Activated gamma-delta T cell (primary cell): ENCODE measurements around the gene C1QC.

Experiments
- DNase-seq: peaks from one replicate; lab custom pipeline; 2025; lab: John Stamatoyannopoulos, UW

C1QC gene

DNA sequence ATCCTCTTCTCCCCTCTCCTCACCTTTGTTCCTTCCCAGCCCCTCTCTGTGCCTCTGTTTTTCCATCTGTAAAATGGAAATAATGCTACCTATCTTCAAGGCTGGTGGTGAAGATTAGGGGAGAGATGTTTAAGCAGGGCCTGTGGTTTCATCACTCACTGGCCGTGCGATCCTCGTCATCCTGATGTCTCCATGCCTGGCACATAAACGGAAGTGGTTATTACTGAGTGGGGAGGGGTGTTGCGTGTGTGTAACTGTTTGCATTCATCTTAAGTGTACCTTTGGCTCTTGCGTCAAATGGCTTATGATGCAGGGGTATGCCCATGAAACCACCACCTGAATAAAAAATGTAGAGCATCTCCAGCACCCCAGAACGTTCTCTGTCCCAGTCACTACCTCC, 24.2 kb upstream of the C1QC start:
- no peak for DNase-seq

DNA sequence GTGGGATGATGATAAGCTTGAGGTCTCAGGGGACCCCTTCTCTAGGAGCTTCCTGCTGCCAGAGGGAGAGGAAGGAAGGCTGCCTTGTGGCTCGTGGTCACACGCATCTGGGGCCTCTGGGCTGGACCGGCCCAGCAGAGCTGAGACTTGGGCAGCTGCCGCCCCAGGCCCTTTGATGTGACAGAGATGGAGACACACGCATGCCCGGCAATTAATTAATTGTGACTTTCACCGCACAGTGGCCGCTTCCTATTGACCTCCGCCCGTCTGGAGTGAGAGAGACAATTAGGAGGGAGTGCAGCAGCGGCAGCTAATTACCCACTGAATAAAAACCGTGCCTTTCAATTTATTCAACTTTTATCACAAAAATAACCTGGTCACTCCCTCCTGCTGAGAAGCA, 23.6 kb upstream of the C1QC start:
- DNase-seq, result no peak

DNA sequence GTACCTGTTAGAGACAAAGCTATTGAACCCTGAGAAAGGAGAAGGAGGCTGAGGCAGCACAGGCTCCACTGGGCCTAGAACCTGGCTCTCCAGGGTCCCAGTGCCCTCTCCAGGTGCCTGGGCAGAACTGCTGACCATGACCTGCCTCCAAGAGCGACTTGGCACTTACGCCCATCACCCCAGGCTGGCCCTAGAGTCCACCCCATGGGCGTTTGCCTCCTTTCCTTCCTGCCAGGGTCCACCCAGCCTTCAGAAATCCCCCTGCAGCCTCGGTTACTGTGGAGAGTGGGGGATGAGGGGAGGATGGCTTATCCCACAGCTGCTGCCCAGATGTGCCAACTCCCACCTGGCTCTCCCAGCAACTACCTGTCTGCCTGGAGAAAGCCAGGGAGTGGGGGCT, 21.7 kb upstream of the C1QC start:
- DNase-seq, result no peak

DNA sequence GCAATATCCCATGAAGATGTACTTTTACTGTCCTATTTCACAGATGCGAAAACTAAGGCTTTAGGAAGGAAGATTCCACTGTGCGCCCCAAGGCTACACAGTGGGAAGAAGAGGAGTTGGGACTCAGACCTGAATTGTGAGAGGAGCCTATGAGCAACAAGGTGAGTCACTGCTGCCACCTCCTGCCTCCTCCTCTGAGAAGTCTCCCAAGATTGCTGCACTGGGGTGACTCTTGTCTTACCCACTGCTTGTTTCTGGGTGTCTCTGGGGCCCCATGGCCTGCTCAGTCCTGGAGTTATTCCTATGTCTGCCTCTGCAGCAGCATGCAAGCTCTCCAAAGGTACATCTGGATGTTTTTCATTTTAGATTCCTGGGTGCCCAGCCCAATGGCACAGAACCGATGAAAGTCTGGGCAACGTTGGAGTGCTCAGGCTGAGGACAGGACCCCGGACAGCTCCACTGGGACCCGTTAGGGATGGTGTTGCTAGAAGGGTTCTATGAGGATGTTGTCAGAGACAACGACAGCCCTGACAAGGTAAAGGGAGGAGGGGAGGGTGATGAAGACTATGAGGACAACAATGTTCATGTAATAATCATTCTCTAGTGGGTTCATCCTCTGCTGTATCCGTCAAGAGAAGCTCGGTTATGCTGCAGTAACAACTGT, 18.0 kb upstream of the C1QC start:
- no peak for DNase-seq

DNA sequence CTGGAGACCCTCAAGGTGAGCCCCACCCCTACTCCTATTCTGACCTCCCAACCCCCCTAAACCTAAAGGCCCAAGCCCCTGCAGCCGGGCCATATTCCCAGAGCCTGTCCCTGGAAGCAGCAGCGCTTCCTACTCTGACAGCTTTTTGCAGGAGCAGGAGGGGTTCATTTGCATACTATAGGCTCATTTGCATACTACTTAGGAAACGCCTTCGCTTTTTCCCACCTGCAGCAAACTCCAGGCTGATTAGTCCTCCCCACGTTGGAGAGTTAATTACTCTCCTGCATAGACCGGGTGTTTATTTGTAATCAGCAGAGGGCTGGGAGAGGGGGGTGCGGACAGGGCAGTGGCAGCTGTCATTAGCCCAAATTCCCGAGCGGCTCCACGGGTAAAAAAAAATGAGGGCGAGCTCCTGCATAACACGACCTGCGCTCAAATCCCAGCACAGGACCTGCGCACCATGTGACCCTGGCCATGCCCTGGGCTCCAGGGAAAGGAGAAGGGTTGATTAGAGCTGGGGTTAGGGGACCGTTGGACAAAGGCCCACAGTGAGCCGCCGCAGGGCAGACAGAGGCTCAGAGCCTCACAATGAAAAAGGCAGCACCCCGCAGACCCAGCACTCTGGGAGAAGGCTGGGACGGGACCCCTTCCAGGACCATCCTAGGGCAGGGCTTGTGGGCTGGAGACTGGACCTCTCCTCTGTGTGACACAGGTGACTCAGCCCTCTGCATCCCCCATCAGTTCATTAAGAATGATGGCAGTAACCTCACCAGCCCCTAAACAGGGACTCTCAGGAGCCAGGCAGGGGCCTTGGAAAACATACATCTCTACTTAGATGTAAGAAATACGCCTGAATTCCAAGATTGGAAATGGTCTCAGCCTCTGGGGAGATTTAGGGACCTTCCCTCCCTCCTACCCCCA, 16.9 kb upstream of the C1QC start:
- no peak for DNase-seq

DNA sequence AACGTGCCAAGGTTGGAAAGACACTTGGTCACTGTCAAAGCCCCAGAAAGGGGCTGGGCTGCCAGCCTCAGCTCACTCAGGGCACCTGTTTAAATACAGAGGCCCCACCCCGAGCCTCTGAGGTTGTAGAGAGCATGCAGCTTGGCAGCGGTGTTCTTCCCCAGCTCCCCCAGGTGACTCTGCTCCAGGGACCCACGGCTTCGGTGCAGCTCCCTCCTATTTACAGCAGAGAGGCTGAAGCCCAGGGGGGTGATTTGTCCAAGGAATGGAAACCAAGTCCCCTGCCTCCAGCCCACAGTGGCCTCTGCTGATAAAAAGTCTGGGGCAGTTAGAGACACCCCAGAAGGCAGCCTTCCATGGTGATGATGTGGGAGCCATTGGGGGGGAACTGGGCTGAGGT, 16.1 kb upstream of the C1QC start:
- DNase-seq, result no peak

DNA sequence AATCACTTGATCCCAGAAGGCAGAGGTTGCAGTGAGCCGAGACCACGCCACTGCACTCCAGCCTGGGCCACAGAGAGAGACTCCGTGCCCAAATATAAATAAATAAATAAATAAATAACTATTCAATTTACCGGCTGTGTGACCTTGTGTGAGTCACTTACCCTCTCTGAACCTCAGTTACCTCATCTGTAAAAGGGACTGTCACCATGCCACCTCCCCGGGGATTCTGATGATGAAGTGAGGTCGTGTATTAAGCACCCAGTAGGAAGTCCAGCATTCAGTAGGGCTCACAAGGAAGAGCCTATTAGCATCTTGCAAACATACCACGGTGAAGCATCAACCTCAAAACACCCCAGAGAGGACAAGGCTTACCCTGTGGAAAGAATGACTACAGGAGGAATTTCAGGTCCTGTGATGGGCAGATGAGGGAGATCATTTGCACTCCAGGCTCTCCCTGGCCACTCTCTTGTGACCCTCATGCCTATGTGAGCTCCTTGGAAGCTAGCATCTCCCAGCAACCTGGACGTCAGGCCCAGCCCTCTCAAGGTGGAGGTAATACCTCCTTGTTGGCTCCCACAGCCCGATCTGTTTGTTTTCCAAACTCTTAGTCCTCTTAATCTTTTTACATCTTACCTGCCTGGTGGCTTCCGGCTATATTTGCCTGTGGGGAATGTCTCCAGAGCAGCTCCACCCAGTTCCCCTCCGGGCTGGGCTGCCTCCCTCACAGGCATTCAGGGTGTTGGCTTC, 14.6 kb upstream of the C1QC start:
- no peak for DNase-seq

DNA sequence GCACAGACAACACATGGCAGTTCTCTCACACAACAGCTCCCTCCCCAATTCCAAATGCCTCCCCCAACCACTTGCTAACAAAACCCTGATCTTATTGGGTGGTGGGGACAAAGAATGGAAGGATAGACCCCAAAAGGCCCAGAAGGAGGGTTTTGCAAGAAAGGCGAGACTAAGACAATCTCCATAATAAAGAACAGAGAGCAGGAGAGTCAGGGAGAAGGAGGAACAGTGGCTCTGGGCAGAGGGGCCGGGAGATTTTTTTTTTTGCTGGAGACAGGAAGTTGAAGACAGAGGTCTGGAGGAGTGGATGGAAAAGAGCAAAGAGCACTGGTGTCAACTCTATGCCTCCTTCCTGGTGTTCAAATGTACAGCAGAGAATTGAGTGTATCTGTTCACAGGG, 13.5 kb upstream of the C1QC start:
- DNase-seq, result no peak

DNA sequence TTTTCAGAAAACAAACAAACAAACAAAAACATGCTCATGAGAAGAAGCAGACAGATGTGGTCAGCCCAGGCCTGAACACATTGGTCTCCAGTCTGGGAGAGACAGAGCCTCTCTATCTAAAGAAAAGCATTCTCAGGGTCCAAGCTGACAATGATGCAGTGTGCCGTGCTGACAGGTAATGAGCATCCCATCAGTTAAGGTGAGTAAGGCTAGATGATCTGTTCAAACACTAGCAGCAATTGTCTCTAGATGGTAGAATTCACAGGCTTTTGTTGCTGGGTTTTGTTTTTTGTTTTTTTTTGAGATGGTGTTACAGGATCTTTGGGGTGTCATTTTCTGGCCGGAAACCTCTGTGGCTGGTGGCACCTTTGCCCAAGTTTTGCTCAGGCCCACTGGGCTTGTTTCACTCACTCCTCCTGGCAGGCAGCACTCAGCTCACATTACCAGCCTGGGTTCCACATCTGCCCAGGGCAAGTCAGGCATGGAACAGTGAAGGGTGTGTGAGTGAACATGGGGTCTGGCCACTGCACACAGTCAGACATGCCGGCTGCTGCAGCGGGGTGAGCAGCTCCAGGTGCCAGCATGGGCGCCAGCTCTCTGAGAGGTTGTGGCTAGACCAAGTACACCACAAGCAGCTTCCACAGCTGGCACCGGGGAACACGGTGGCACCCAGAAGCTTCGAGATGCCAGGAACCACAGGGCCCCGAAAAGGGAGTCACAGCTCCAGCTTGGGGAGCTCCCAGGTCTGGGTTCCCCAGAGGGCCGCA, 9.6 kb upstream of the C1QC start:
- no peak for DNase-seq

DNA sequence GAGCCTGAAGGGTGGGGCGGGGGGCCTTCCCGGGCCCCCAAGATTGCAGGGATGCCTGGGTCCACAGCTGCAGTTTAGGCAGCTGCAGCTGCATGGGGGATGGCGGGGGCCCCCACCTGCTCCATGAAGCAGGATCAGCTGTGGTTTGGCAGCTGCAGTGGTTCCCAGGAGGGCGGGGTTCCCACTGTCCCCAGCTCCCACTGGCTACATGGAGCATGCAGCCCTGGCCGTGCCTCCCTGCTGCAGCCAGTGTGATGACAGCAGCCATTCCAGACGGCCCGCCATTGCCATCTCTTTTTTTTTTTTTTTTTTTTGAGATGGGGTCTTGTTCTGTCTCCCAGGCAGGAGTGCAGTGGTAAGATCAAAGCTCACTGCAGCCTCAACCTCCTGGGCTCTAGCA, 8.0 kb upstream of the C1QC start:
- DNase-seq, result no peak

DNA sequence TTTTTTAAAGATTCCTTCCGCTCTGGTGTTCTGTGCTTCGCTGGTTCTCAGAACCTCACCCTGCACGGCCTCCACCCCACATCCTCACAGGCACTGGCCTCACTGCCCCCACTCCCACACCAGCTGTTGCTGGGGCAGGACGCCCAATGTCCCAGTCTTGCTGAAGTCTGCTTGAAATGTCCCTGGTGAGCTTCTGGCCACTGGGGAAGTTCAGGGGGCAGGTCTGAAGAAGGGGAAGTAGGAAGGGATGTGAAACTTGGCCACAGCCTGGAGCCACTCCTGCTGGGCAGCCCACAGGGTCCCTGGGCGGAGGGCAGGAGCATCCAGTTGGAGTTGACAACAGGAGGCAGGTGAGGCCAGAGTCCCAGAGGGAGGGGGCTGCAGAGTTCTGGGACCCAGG, 7.1 kb upstream of the C1QC start, which contains the start of gene C1QA:
TSS of gene C1QA (plus strand) at position 276 of the 400 bp plus-strand sequence. CDS start 989 bp downstream, outside the sequence.
- DNase-seq, result no peak

DNA sequence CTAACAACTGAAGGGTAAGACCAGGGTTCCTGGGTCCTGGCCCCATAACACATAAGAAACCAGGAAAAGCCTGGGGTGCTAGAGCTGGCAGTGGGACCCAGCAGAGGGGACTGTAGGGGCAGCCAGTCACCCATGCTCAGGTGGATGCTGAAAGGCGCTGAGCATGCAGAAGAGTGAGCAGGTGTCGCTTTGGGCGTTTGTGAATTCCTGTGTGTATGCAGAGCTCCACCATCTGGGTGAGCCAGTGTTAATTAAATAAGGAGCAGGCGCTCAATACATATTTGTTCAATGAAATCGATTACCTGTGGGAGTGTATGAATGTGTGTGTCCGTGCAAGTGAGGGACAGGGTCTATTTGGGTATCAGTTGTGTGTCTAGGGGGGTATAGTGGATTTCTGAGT, 6.5 kb upstream of the C1QC start:
- no peak for DNase-seq

DNA sequence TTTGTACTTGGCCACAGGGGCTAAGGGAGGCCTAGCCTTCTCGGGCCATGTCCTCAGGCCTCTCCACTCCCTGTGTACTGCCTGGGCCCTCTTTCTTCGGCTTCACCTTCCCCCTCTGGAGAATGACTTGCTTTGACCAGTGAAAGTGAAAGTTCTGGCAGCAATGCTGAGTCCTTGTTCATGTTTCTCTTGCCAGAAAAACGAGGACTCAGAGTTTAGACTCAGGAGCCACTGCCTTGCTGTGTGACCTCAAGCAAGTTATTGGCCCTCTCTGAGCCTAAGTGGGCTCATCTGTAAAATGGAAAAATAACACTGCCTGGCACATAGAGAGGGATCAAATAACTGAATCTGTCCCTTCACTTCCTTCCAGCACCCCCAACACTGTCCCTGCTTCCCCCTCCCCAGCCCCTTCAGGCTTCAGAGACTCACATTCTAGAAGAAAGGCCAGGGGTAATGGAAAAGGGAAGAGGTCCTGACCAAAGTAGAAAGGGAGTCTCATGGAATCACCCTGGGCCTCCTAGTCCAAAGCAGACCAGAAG, 5.5 kb upstream of the C1QC start:
- DNase-seq, result no peak

DNA sequence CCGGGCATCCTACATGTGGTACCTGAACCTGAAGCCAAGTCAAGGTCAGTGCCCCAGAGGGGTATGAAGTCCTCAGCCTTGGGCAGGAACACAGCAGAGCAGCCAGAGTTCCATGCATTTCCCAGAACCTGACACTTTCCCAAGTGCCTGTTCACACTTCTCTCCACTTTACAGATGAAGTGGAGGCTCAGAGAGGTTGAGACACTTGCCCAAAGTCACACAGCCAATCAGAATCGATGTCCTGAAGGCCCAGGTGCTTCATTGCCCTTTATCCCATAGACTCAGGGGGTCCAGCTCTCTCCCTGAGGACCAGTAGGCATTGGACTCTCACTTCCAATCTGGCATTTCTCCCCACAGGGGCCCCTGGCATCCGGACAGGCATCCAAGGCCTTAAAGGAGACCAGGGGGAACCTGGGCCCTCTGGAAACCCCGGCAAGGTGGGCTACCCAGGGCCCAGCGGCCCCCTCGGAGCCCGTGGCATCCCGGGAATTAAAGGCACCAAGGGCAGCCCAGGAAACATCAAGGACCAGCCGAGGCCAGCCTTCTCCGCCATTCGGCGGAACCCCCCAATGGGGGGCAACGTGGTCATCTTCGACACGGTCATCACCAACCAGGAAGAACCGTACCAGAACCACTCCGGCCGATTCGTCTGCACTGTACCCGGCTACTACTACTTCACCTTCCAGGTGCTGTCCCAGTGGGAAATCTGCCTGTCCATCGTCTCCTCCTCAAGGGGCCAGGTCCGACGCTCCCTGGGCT, 4.8 kb upstream of the C1QC start:
- no peak for DNase-seq

DNA sequence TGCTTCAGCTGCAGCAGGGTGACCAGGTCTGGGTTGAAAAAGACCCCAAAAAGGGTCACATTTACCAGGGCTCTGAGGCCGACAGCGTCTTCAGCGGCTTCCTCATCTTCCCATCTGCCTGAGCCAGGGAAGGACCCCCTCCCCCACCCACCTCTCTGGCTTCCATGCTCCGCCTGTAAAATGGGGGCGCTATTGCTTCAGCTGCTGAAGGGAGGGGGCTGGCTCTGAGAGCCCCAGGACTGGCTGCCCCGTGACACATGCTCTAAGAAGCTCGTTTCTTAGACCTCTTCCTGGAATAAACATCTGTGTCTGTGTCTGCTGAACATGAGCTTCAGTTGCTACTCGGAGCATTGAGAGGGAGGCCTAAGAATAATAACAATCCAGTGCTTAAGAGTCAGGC, 4.1 kb upstream of the C1QC start:
- DNase-seq, result no peak

DNA sequence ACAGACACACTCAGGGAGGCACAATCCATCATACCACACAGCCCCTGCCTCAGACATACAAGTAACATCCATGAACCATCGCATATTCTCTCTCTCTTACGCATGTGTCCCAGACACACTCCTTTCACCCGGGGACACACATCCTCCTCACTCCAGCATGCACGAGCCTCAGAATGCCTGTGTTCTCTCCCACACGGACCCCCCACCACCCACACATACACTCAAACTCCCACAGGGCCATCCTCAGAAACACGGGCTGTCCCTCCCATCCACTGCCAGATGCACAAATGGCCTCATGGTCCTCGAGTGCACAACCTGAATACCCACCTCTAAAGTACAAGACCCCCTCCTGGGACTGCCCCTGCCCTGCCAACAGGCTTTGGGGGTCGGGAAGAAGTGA, 2.2 kb upstream of the C1QC start:
- no peak for DNase-seq

DNA sequence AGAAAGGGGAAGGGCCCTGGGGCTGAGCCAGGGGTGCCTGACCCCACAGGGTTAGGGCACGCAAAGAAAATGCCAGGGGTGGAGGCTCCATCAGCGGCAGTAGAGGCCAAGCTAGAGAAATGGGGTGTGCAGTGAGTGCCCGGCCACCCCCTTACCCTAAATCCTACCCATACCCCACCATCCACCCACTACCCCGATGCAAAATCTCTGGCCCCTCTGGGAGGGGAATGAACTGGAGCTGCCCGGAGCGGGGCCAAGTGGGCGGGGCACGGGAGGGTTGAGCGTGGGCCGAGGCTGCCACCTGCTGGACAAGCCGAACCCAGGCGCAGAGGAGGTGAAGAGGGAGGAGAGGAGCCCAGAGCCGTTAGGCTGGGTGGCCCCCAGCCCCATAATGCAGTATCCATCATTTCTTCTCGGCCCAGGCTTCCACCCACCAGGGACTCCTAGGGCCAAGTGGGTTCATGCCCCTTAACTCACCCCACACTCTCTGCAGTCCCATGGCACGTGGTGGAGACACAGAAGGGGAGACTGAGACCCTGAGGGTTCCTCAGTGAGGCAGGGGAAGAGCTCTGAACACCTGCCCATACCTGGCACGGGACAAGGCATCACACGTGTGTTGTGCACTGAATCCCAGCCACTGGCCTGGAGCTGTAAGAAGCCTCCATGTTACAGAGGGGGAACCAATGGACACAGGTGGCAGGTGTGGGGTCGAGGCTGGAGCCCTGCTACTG, 1.4 kb upstream of the C1QC start:
- DNase-seq, result peak; percentile 35

DNA sequence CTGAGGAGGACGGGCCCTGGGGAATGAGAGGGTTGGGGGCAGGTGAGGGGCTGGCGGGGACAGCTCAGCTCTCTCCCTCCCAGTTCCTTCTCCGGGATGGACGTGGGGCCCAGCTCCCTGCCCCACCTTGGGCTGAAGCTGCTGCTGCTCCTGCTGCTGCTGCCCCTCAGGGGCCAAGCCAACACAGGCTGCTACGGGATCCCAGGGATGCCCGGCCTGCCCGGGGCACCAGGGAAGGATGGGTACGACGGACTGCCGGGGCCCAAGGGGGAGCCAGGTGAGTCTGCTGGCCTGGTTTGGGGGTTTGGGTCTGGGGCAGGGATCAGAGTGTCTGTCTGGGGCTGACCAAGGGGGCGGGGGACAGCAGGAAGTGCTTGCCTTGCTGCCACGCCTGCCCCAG, 495 bp downstream of the C1QC start:
- no peak for DNase-seq

DNA sequence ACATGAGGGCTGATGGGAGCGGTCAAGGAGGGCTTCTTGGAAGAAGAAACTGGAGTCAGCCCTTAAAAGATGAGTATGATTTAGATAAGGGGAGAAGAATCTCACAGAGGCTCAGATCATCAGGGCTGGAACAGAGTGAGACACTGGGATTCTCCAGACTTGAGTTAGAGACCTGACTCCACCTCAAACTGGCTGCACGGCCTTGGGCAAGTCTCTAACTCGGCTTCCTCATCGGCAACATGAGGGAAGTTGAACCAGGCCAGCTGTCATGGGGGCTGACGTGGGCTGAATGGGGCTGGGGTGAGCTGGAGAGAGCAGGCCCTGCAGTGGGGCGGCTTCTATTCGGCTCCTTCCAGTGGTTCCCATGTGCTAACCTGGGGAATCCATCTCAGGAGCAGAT, 2.5 kb downstream of the C1QC start:
- DNase-seq, result no peak

DNA sequence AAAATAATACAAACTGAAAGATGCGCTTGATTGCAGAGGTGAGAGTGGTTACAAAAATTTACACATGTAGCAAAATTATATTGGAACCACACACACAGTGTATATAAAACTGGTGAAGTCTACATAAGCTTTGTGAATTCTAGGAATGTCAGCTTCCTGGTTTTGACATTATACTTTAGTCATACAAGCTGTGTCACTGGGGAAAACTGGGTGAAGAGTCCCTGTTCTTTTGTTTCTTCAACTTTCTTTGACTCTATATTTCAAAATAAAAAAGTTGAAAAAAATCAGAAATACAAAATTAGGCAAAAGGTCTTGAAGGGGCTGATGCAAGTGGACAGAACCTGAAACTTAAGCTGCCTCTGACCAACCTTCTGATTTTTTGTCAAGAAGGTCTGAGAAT, 3.0 kb downstream of the C1QC start:
- DNase-seq, result no peak
